Transverse colon (tissue), 4 donors: ENCODE results near the gene ABTB1. TPM values are rescaled to one million over a fixed set of nuclear protein-coding genes. Genes with fewer than 3 reads are reported as not detected.
A peak's percentile ranks its signal among the peaks of the same experiment; 100 is the strongest.

Experiments
- DNase-seq: peaks from one replicate; pipeline ENCODE4 v3.0.0-alpha.2; 2019
- H3K27ac ChIP-seq, 4 donors: fragments of 200-600 bp; sonication (generic); 2 replicates each; pipeline ENCODE4 v1.5.1; 2016 to 2018; ENCODE audit warnings: inconsistent platforms in 4 of 4
- H3K27me3 ChIP-seq: fragments of 200-600 bp; sonication (generic); 2 replicates; pipeline ENCODE4 v1.5.1; 2017; ENCODE audit warnings: inconsistent platforms
- H3K36me3 ChIP-seq, 4 donors: fragments of 200-600 bp; sonication (generic); 2 replicates each; pipeline ENCODE4 v1.5.1; 2017 to 2019; ENCODE audit warnings: inconsistent platforms in 4 of 4
- H3K4me1 ChIP-seq, 4 donors: fragments of 200-600 bp; sonication (generic); 2 replicates each; pipeline ENCODE4 v1.5.1; 2017 to 2020; ENCODE audit warnings: inconsistent platforms in 4 of 4
- H3K4me3 ChIP-seq, 4 donors: fragments of 200-600 bp; sonication (generic); 1 replicate in 1 of 4; 2 replicates in 3 of 4; pipeline versions ENCODE4 v1.5.1 to v1.6.1; 2017 to 2019; ENCODE audit warnings: inconsistent platforms in 4 of 4
- H3K9me3 ChIP-seq, 2 donors: fragments of 200-600 bp; sonication (generic); 2 replicates each; pipeline ENCODE4 v1.5.1; 2017 to 2019; ENCODE audit warnings: inconsistent platforms in 2 of 2
- EP300 ChIP-seq: sonication (generic); formaldehyde crosslinking; IDR thresholded peaks from one replicate; pipeline ENCODE4 v1.6.1; 2017; ENCODE audit warnings: antibody characterized with exemption, low read depth
- POLR2A ChIP-seq: fragments of 450-650 bp; IDR thresholded peaks from one replicate; pipeline ENCODE4 v1.6.1; 2016; ENCODE audit warnings: antibody characterized with exemption, mild to moderate bottlenecking, moderate library complexity
- POLR2AphosphoS5 ChIP-seq, 3 donors: sonication (generic); formaldehyde crosslinking; IDR thresholded peaks; one replicate each; pipeline ENCODE4 v1.6.1; 2016; ENCODE audit warnings: antibody characterized with exemption in 3 of 3
- whole genome bisulfite sequencing, 2 donors: methylation state at CpG; one replicate each; pipeline ENCODE4 v1.1.5; 2018; ENCODE audit warnings: low coverage in 1 of 2; 5-methylcytosine and 5-hydroxymethylcytosine counted together
- in situ Hi-C, 4 donors: fragments of 200-750 bp; cut with MboI; loops; one replicate each; pipeline versions ENCODE4 v1.15.0 to v1.15.1; 2017; ENCODE audit warnings: low sequenced_read_pairs in 3 of 4, low pct_ligation_motif_present in 1 of 4, low pct_unique_long_range_greater_than_20kb in 1 of 4
- intact Hi-C: fragments of 100-400 bp; cut with DNase I; formaldehyde crosslinking; loops from one replicate; pipeline ENCODE4 v1.15.1; 2023; ENCODE audit warnings: low total_unique reads
- total RNA-seq, 4 donors: library from RNA; depleted of rRNA; stranded (reverse); fragments of >200 nt; gene quantifications; one replicate each; pipeline ENCODE4 v1.1.0, GENCODE V29; 2016
- TF ChIP-seq, protein P1 (sequence below), 5 experiments: fragments of 200-600 bp in 3 of 5; fragments of 450-650 bp in 2 of 5; sonication (generic) in 3 of 5; IDR thresholded peaks; 1 replicate in 2 of 5; 2 replicates in 3 of 5; pipeline ENCODE4 v1.5.1; 2016 to 2017; ENCODE audit warnings: antibody characterized with exemption in 5 of 5, inconsistent platforms in 3 of 5, mild to moderate bottlenecking in 2 of 5, moderate library complexity in 1 of 5

ABTB1 gene
- total RNA-seq, 4 donors from 2014 or later: 29.6 to 80.4 (median 45.8) TPM

- Histone ChIP-seq H3K27ac (peak overlapping the region in 2 of 4 donors; percentile 4 to 28), H3K4me3 (no peak overlapping the region), H3K9me3 (no peaks in the 10 kb centered on the region), H3K4me1 (peaks cover 0 to 13% (median 8%) of the 10 kb centered on the region in 4 donors), H3K27me3 (no peaks in the 10 kb centered on the region), H3K36me3 (no peaks in the 10 kb centered on the region)
- in situ Hi-C loops: no loop called here
- intact Hi-C loops: no loop called here
- 89 to 100% methylated on average over 1 to 18 of the region's 18 CpGs for WGBS, 2 donors
- DNase-seq: peak; percentile 8
- TF ChIP-seq POLR2A: no peak
- no peak for TF ChIP-seq EP300
- TF ChIP-seq, protein P1, sequence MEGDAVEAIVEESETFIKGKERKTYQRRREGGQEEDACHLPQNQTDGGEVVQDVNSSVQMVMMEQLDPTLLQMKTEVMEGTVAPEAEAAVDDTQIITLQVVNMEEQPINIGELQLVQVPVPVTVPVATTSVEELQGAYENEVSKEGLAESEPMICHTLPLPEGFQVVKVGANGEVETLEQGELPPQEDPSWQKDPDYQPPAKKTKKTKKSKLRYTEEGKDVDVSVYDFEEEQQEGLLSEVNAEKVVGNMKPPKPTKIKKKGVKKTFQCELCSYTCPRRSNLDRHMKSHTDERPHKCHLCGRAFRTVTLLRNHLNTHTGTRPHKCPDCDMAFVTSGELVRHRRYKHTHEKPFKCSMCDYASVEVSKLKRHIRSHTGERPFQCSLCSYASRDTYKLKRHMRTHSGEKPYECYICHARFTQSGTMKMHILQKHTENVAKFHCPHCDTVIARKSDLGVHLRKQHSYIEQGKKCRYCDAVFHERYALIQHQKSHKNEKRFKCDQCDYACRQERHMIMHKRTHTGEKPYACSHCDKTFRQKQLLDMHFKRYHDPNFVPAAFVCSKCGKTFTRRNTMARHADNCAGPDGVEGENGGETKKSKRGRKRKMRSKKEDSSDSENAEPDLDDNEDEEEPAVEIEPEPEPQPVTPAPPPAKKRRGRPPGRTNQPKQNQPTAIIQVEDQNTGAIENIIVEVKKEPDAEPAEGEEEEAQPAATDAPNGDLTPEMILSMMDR (IDR thresholded peaks at IDR 0.05): no peak
- no peak for TF ChIP-seq POLR2AphosphoS5 (IDR thresholded peaks at IDR 0.05)
These were observed 37.6 kb downstream of the ABTB1 start for GRCh38 chr3:127710155-127710941.

GRCh38 chr3:127711021-127711695 lies 38.4 kb downstream of the ABTB1 start:
- peak; percentile 4 for DNase-seq
- no peaks in the 10 kb centered on the region for H3K27me3 ChIP-seq
- WGBS, 2 donors: 68 to 87% methylated on average over 3 to 14 of the region's 14 CpGs
- H3K9me3 ChIP-seq: no peaks in the 10 kb centered on the region
- H3K36me3 ChIP-seq: no peaks in the 10 kb centered on the region
- in situ Hi-C loops: no loop called here
- H3K4me3 ChIP-seq: no peak overlapping the region
- peak overlapping the region in 1 of 4 donors; percentile 28 for H3K27ac ChIP-seq
- intact Hi-C loops: no loop called here
- H3K4me1 ChIP-seq: peaks cover 0 to 13% (median 8%) of the 10 kb centered on the region in 4 donors
- no peak for TF ChIP-seq POLR2A
- TF ChIP-seq EP300: no peak
- TF ChIP-seq, protein P1 (IDR thresholded peaks at IDR 0.05): no peak
- no peak for TF ChIP-seq POLR2AphosphoS5 (IDR thresholded peaks at IDR 0.05)

- Histone ChIP-seq H3K36me3 (no peaks in the 10 kb centered on the region), H3K27ac (no peak overlapping the region), H3K9me3 (no peaks in the 10 kb centered on the region), H3K4me1 (peaks cover 0 to 13% (median 8%) of the 10 kb centered on the region in 4 donors), H3K4me3 (no peak overlapping the region), H3K27me3 (no peaks in the 10 kb centered on the region)
- in situ Hi-C loops: no loop called here
- no peak for TF ChIP-seq POLR2A
- TF ChIP-seq, protein P1 (IDR thresholded peaks at IDR 0.05): no peak
- TF ChIP-seq EP300: no peak
- no peak for TF ChIP-seq POLR2AphosphoS5 (IDR thresholded peaks at IDR 0.05)
- intact Hi-C loops: no loop called here
- DNase-seq: no peak
- WGBS, 2 donors: 94 to 100% methylated on average over 2 to 14 of the region's 14 CpGs
These were observed 39.1 kb downstream of the ABTB1 start for GRCh38 chr3:127711896-127712295.

DNA sequence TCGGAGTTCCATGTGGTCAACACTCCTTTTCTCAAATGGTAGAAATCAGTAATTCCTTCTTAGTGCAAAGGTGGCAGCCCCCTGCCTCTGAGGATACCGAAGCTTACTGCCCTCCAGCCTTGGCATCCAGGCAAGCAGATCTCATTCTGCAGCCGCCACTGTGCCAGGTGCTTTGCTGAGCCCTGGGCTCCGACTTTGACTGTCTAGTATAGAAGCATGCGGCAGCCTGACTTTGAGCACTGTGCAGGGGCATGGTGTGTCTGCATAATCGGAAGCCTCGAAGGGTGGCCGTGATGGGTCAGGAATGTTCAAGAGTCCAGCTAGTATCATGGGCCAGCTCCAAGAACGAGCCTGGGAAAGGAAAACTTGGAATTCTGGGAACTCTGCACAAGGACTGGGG lies 39.7 kb downstream of the ABTB1 start:
- no peak for TF ChIP-seq POLR2A
- TF ChIP-seq, protein P1 (IDR thresholded peaks at IDR 0.05): no peak
- no peak for TF ChIP-seq POLR2AphosphoS5 (IDR thresholded peaks at IDR 0.05)
- no peak for TF ChIP-seq EP300

More for the DNA sequence above, 39.7 kb downstream of the ABTB1 start:
- Histone ChIP-seq H3K27ac (no peak overlapping the region), H3K9me3 (no peaks in the 10 kb centered on the region), H3K4me1 (peaks cover 0 to 14% (median 8%) of the 10 kb centered on the region in 4 donors), H3K27me3 (no peaks in the 10 kb centered on the region), H3K4me3 (no peak overlapping the region), H3K36me3 (no peaks in the 10 kb centered on the region)
- 84% methylated on average over 9 of the region's 9 CpGs; no CpG with 5 or more reads in 1 of the 2 donors for WGBS, 2 donors
- intact Hi-C loops: no loop called here
- DNase-seq: no peak
- in situ Hi-C loops: no loop called here
